Gastroesophageal sphincter (tissue), 3 donors: ENCODE measurements around the gene HDDC3.

ENCODE experiments used
- EP300 ChIP-seq: sonication (generic); formaldehyde crosslinking; IDR thresholded peaks from one replicate; pipeline ENCODE4 v1.6.1; 2017; ENCODE audit warnings: antibody characterized with exemption, mild to moderate bottlenecking
- POLR2A ChIP-seq, 2 donors: fragments of 450-650 bp; IDR thresholded peaks; one replicate each; pipeline ENCODE4 v1.6.1; 2017; ENCODE audit warnings: antibody characterized with exemption in 2 of 2, mild to moderate bottlenecking in 2 of 2, moderate library complexity in 1 of 2
- POLR2AphosphoS5 ChIP-seq: sonication (generic); formaldehyde crosslinking; IDR thresholded peaks from one replicate; pipeline ENCODE4 v1.6.1; 2017; ENCODE audit warnings: antibody characterized with exemption
- TF ChIP-seq, protein P1 (sequence below), 4 experiments: fragments of 200-600 bp in 2 of 4; fragments of 450-650 bp in 2 of 4; sonication (generic) in 1 of 4; IDR thresholded peaks; one replicate each; pipeline ENCODE4 v1.5.1; 2017 to 2019; ENCODE audit warnings: antibody characterized with exemption in 4 of 4, mild to moderate bottlenecking in 2 of 4, moderate library complexity in 2 of 4

DNA sequence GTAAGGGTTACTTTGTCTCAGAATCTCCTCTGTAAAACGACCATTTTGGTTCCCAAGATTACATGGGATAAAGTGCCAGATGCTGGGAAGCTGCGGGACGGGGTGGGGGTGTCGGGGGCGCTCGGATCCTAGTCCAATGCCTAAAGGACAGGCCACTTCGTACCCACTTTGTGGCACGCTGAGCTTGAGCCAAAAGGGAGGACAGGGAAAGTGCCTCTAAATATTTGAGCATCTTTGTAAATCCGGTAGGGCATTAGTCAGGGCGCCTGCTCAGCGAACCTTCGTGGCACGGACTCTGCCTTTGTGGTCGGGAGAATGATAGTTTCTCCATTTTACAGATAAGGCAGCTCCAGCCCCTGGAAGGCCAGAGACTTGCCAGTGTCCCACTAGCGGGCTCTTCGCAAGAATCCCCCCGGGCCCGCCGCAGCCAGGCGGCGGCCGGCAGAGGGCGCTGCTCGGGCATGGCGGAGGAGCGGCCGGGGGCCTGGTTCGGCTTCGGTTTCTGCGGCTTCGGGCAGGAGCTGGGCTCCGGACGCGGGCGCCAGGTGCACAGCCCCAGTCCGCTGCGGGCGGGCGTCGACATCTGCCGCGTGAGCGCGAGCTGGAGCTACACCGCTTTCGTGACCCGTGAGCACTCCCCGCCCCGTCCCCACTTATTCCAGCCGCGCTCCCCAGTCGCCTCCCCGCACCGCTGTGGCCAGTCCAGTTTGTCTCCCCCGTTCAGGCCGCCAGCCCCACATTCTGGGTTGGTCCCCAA, 24.1 kb upstream of the HDDC3 start:
- TF ChIP-seq, protein P1, sequence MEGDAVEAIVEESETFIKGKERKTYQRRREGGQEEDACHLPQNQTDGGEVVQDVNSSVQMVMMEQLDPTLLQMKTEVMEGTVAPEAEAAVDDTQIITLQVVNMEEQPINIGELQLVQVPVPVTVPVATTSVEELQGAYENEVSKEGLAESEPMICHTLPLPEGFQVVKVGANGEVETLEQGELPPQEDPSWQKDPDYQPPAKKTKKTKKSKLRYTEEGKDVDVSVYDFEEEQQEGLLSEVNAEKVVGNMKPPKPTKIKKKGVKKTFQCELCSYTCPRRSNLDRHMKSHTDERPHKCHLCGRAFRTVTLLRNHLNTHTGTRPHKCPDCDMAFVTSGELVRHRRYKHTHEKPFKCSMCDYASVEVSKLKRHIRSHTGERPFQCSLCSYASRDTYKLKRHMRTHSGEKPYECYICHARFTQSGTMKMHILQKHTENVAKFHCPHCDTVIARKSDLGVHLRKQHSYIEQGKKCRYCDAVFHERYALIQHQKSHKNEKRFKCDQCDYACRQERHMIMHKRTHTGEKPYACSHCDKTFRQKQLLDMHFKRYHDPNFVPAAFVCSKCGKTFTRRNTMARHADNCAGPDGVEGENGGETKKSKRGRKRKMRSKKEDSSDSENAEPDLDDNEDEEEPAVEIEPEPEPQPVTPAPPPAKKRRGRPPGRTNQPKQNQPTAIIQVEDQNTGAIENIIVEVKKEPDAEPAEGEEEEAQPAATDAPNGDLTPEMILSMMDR (IDR thresholded peaks at IDR 0.05), result peak in 3 of 4 experiments; percentile 94 to 98 (median 95)
- peak in 1 of 2 donors; percentile 27 for TF ChIP-seq POLR2A (IDR thresholded peaks at IDR 0.05)
- no peak for TF ChIP-seq EP300
- no peak for TF ChIP-seq POLR2AphosphoS5
